Stimulated activated CD4-positive, alpha-beta T cell treated with anti-CD3 and anti-CD28 coated beads, Interleukin-1b, Interleukin-23, amount 100 ng/mL, for 48 hours (primary cell): ENCODE data around the gene RPS16.
A peak's percentile ranks its signal among the peaks of the same experiment; 100 is the strongest.

Source experiments
- DNase-seq: peaks from one replicate; pipeline ENCODE4 v3.0.0-alpha.2; 2020

The RPS16 gene

DNA sequence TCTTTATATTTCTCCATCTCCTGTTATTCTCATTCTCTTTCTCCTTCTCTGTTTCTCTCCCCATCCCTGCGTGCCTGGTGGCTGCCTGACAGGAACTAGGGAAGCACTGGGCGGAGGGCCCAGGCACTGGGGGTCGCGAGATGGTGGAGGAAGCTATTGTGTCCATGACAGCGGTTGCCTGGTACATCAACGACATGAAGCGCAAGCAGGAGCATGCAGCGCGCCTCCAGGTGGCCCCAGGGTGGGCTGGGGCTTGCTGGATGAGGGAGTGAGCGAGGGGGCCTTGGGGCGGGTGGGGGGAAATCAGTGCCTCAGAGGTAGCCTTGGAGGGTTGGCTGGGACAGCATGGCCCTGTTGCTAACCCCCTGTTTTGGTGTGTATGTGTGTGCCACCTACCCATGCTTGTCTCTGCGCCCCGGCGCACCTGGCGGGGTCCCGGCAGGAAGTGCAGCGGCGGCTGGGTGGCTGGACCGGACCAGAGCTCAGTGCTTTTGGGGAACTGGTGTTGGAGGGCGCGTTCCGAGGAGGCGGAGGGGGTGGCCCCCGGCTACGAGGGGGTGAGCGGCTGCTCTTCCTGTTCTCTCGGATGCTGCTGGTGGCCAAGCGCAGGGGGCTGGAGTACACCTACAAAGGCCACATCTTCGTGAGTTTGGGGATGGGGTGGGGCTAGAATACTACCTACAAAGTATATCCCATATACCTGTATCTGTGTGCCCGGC, 18.1 kb downstream of the RPS16 start:
- no peak for DNase-seq

DNA sequence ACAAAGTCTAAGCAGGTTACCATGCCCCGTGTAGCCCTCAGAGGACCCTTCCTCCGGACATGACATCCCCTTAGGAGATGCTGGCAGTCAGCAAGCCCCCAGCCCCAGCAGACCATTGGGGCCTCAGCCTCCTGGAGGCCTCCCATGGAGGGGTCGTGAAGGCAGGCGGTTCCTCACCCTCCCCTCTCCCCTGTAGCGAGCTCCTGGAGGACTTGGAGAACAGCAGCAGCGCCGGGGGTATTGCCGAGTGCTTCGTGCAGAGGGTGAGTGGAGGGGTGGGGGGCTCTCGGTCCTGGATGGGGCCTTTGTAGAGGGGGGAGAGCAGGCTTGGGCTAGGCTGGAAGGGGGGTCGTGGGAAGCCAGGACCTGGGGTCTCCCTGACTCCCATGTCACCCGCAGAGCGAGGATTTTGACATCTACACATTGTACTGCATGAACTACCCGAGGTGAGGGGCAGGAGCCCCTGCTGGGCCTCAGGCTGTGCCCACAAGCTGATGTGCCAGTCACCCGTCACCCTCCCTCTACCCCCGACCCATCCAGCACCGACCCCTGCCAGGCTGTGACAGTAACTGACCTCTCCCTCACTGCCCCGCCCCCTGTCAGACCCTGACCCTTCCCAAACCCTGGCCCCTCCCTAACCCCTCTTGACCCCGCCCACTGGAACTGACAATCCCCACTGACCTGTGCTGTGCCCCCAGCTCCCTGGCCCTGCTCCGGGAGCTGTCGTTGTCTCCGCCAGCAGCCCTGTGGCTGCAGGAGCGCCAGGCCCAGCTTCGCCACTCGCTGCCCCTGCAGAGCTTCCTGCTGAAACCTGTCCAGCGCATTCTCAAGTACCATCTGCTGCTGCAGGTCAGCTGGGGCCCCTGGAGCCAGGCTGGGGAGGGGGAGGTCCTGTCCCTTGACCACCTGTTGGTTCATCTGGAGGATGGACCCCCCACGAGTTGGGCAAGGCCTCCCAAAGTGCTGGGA, 19.3 kb downstream of the RPS16 start:
- no peak for DNase-seq

DNA sequence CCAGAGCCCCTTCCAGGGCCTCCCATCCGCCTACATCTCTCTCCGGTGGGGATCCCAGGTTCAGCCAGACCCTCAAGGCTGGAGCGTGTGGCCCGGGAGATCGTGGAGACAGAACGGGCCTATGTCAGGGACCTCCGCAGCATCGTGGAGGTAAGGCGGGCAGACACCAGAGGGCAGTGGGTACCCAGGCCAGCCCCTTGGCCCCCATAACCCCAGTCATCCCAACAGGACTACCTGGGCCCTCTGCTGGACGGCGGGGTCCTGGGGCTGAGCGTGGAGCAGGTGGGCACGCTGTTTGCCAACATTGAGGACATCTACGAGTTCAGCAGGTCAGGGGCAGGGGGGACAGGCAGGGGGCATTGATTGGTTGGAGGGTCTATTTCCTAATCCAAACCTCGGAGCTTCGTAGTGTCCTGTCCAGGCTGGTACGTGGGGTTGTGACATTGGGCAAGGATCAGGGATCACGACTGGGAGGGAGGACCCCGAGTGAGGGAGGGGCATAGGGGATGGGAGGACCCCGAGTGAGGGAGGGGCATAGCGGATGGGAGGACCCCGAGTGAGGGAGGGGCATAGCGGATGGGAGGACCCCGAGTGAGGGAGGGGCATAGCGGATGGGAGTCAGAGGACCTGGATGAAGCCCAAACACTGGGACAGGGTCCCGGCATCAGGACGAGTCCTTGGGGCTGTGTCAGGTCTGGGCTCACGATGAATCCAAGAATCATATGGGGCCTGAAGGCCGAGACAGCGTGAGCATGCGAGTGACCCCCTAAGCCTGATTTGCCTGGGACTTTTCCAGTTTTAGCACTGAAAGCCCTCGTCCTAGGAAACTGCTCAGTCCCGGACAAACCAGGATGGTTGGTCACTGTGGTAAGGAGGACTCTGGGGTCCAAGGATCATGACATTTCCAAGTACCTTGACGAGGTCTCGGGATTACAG, 20.4 kb downstream of the RPS16 start:
- no peak for DNase-seq

DNA sequence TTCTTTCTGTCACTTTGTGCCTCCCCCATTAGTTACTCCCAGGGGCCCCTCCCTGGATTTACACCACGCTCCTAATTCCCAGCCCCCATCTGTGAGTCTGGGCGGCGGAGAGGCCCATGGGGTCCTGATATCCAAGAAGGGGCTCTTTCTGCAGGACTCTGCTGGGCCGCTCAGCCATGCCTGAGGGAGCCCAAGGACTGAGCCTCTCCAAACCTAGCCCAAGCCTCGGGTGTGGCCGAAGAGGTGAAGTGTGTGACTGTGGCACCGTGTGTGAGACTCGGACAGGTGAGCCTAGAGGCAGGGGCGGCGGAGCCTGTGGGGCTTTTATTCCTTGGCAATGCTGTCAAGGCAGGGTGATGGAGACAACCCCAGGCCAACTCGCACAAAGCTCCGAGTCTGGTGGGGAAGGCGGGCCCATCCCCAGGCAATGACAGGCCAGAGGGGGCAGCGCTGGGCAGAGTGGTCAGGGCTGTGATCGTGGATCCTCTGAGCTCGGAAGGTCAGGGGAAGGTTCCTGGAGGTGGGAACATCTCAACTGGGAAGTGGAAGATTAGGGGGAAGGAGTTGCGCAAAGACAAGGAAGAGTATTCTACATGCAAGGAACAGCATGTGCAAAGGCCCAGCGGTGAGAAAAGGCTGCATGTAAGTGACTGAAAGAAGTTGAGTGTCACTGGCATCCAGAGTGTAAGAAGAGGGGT, 21.7 kb downstream of the RPS16 start:
- DNase-seq = no peak

DNA sequence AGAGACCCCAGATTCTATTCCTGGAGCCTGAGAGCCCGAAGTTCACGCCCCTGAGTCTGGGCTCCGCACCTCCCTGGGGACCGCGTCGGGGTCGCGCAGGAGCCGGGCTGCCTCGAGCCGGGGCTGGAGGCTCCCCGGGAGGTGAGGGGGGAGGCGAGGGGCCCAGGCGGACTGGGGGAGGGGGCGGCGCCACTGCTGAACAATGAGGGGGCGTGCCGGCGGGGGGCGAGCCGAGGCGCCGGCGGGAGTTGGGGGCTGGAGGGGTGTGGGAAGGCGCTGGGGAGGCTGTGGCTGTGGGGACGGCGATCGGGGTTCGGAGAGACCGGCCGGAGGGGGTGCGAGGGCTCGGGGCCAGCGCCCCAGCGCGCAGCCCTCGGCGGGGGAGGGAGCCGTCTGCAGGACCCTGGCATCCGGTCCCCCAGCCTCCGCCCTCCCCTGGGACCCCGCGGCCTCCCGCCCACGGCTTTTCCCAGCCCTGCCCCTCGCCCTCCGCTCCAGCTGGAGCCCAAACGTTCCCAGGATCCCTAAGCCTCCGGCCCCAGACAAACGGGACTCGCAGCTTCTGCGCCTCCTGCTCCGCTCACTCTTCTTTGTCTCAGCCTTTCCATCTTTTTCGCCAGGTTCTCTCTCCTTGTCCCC, 22.4 kb downstream of the RPS16 start:
- no peak for DNase-seq

DNA sequence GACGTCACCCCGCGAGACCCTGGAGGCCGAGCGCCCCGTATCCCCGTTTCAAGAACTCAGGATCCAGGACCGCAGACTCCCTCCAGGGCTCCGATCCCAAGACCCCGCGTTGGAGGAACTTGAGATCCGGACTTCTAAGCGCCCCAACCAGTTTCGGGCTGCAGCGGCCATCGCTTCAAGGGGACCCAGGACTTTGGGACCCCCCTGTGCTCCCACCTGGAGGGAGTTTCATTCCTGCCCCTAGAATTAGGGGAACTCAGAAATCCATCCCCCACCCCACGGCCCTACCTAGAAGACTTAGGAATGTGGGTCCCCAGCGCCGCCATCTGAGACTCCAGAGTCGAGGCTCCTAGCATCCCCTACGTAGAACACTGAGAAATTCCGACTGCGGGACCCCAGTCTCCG, 22.9 kb downstream of the RPS16 start:
- DNase-seq = no peak

DNA sequence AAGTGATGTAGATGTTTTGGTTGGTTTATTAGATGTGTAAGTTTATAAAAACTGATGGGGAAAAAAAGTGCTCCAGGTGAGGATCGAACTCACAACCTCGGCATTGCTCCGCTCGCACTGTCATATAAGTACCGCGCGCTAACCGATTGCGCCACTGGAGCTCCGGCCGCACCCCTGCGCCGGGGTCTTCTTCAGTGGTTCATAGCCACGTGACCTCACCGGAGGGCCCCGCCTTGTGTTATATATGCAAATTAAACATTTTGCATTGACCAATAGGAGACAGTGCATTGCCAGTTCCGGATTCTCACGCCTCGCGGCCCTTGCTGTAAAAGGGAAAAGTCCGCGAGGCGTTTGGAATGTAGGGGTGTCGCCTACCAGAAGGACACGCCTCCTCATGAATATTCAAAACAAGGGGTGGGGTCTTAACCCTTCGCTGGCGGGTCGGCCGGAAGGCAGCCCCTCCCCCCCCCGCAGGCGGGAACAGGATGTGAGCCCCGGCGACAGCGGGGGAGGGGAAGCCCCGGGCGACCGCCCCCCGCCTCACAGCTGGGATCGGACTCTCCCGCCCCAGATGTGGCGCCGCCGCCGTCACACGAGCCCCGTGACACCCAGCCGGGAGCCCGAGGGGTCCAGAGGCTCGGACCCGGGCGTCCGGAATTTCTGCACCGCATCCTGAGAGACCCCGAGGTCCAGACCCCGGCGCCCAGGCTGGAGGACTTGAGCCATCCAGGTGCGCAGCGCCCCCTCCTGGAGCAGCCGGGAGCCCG, 23.5 kb downstream of the RPS16 start, which contains the start of gene PLEKHG2:
Gene PLEKHG2 (plus strand): TSS at position 570 of the 767 bp plus-strand sequence. CDS start 1,418 bp downstream, outside the sequence.
- peak; percentile 98 for DNase-seq

DNA sequence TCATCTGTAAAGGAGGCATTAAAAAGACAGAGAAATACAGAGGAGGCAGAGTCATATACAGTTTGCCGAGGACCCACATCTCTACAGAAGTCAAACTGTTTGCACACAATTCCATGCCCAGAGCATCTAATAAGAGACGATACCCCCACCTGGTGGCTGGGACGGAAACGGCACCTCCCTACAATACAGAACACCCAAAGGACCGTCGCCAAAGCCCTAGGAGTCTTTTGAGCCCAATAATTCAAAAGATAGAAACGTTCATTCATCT, 24.0 kb downstream of the RPS16 start:
- peak; percentile 91 for DNase-seq

DNA sequence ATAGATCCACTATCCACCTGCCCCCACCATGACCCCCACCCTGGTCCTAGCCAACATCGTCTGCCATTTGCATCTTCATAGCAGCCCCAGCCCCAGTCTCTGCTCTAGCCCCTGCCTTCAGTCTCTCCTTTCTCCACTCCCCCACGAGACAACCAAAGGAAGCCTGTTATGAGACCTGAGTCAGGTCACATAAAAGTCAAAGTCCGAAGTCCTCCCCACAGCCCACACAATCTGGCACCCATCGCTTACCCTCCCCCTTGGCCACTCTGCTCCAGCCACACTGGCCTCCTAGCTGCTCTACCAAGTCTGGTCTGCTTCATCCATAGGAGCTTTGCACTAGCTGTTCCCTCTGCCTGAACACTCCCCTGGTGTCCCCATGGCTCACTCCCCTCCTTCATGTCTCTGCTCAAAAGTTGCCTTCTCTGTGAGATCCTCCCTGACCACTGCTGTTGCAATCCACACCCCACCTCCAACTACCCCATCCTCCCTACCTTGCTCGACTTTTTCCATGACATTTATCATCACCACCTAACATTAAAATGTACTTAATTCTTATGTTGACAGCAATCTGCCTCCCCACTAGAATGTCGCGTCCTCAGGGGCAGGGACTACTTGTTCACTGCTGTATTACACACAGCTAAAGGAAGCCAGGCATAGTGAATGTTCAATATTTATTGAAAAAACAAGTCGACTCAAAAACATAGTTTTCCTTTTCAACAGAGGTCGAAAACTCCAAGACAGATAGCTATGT, 24.5 kb downstream of the RPS16 start:
- no peak for DNase-seq

DNA sequence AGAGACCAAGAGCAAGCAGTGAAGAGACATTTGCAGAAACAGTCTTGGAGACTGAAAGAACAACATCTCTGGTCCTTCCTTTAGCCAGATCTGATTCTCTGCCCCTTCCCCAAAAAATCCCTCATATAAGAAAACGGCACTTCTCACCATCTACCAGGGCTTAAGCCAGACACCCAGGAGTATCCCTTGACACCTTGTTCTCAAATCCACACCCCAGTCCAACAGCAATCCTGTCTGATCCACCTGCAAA, 25.0 kb downstream of the RPS16 start:
- no peak for DNase-seq

DNA sequence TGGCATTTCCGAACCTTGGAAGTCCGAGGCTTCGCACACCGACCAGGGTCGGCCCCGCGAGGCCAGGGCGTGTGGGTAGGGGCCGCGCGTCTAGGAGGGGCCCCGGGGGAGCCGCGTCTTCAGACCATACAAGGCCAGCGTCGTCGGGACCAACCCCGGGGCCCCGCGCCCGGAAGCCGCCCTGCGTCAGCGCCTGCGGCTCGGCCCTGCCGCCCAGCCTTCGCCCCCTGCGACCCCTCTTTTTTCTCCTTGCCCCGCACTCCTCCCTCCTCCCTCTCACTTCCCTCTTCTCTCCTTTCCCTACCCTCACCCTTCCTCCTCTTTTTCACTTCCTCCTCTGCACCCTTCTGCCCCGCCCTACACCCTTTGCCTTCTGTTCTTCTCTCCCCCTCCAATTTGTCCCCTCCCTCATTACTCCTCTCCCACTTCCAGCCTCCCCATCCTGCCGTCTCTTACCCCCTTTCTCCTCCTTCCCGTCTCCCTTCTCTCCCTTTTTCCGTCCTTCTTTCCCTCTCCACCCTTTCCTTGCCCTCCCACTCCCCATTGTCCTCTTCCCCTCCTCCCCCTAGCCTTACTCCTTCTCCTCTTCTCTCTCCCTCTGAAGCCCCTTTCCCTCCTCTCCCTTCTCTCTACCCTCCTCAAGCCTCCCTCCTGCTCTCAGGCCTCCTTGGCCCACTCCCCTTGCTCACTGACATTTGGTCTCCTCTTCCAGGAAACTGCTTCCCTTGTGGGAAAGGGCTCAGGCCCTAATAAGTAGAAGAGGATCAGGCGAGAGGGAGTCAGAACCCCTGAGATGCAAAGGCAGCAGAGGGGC, 25.5 kb downstream of the RPS16 start:
- DNase-seq = peak; percentile 61

DNA sequence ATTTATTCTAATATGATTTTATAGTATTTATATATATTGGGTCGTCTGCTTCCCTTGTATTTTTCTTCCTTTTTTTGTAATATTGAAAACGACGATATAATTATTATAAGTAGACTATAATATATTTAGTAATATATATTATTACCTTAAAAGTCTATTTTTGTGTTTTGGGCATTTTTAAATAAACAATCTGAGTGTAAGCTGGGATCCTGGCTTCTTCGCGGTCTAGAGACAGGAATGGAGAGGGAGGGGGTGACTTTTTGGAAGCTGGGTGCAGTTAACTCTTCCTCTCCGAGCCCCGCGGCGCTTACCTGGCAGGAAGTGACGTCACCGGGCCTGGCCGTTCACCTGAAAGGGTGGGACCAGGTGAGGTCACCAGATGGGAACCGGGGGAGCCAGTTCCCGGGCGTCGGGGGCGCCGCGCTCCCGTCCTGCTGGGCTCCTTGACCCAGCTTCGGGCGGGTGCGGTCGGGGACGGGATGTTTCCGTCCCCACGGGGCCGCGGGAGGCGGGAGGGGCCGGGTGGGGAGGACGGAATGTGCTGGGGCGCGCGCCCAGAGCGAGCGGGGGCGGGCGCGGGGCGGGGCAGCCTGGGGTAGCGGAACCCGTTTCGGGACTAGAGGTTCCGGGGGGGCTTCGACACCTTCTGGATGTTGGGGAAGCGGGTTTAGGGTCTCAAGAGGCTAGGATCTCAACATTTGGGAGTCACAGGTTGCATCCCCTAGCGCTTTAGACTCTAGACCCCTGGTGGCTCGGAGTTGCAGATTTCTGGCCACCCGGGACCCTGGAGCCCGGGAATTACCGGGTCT, 26.3 kb downstream of the RPS16 start:
- DNase-seq = peak; percentile 87

DNA sequence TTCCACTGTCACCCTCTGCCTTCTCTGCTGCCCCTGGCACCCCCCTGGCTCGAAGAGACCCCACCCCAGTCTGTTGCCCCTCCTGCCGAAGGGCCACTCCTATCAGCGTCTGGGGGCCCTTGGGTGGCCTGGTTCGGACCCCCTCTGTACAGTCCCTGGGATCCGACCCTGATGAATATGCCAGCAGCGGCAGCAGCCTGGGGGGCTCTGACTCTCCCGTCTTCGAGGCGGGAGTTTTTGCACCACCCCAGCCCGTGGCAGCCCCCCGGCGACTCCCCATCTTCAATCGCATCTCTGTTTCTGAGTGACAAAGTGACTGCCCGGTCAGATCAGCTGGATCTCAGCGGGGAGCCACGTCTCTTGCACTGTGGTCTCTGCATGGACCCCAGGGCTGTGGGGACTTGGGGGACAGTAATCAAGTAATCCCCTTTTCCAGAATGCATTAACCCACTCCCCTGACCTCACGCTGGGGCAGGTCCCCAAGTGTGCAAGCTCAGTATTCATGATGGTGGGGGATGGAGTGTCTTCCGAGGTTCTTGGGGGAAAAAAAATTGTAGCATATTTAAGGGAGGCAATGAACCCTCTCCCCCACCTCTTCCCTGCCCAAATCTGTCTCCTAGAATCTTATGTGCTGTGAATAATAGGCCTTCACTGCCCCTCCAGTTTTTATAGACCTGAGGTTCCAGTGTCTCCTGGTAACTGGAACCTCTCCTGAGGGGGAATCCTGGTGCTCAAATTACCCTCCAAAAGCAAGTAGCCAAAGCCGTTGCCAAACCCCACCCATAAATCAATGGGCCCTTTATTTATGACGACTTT, 27.1 kb downstream of the RPS16 start:
- DNase-seq = no peak

DNA sequence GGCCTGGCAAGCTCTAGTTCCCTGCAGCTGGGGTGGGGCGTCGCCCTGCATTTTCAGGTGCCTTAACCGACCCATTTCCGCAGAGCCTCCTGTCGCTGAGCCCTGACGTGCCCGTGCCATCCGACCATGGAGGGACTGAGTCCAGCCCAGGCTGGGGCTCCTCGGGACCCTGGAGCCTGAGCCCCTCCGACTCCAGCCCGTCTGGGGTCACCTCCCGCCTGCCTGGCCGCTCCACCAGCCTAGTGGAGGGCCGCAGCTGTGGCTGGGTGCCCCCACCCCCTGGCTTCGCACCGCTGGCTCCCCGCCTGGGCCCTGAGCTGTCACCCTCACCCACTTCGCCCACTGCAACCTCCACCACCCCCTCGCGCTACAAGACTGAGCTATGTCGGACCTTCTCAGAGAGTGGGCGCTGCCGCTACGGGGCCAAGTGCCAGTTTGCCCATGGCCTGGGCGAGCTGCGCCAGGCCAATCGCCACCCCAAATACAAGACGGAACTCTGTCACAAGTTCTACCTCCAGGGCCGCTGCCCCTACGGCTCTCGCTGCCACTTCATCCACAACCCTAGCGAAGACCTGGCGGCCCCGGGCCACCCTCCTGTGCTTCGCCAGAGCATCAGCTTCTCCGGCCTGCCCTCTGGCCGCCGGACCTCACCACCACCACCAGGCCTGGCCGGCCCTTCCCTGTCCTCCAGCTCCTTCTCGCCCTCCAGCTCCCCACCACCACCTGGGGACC, 27.9 kb downstream of the RPS16 start:
- no peak for DNase-seq

DNA sequence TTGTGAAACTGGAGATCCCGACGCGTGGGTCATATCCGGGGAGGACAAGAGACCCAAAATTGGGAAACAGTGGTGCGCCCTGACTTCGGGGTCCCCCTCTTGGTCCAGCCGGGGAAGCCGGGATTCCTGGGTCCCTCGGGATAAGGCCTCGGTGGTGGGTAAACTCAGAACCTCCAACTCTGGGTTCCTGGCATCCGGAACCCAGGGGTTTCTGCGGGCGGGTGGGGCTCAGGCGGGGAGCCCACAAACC, 28.4 kb downstream of the RPS16 start:
- DNase-seq = peak; percentile 60

DNA sequence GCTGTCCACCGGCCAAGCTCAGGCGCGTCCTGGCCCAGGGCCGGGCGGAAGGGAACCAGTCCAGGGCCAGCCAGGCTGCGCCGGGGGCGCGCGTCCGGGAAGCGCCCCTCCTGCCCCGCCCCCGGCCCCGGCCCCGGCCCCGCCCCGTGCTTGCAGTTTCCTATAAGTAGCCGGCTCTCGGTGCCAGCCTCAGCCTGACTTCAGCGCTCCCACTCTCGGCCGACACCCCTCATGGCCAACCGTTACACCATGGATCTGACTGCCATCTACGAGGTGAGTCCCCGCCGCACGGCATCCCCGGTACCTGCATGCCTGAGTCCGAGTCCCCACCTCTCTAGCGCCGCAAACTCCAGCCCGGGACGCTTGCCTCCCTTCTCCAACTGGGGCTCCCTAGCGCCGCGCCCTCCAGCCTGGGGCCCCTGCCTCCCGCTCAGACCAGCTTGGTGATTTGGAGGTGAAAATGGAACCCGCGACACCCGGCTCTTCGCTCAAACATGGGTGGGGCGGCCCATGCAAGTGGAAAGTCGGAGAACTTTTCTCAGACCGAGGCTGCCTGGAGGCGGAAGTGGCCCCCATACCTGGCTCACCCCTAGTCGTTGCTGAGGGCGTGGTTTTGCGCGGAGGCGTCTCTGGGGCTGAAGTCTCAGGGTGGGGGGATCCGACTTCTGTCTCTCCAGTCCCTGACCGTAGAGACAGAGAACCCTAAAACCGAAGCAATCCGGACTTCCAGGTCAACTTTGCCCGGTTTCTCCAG, 28.9 kb downstream of the RPS16 start, which contains the start of gene ZFP36:
Gene ZFP36 (plus strand): TSS at position 192 of the 754 bp plus-strand sequence. CDS start 58 bp downstream, at position 250.
- peak; percentile 88 for DNase-seq
